GM12878 (cell line): Measurements from ENCODE around the gene METAP1D. TPM values are rescaled to one million over a fixed set of nuclear protein-coding genes. Genes with fewer than 3 reads are reported as not detected.
"Not testable (repeated sequence)": the region's sequence is repeated elsewhere in the genome, so short reads cannot be mapped to it uniquely, and the experiment has no call there.

Experiments used
- ATAC-seq: fragments of 200-7000 bp; cut with Tn5 transposase; 3 replicates; pipeline ENCODE4 v1.9.1; 2020; ENCODE audit warnings: mild to moderate bottlenecking, moderate library complexity
- BruUV-seq: library from RNA; stranded (reverse); fragments of 400-500 nt; replicated peaks from 2 replicates; lab custom pipeline; 2021; lab: Mats Ljungman, UMichigan
- CTCF ChIA-PET: fragments of 300-600 bp; sonication (Branson Sonifier 250); formaldehyde crosslinking; extraction: SDS; loops from one replicate; lab custom pipeline; 2021; ENCODE audit warnings: inconsistent platforms; lab: Yijun Ruan, JAX
- POLR2A ChIA-PET: fragments of 350-600 bp; formaldehyde crosslinking; extraction: SDS; loops from one replicate; lab custom pipeline; 2021; ENCODE audit warnings: inconsistent platforms; lab: Charles Lee
- RAD21 ChIA-PET: fragments of 300-600 bp; sonication (Branson Sonifier 250); formaldehyde crosslinking; loops from one replicate; lab custom pipeline; 2023; ENCODE audit warnings: antibody characterized with exemption; ENCODE audit not compliant: unreplicated experiment; lab: Charles Lee
- SMC1A ChIA-PET: fragments of 300-600 bp; sonication (Branson Sonifier 250); formaldehyde crosslinking; loops from one replicate; lab custom pipeline; 2023; ENCODE audit not compliant: unreplicated experiment, uncharacterized antibody; lab: Charles Lee
- DNase-seq: peaks from one replicate; pipeline ENCODE4 v3.0.0-alpha.2; 2011; ENCODE audit warnings: low read depth, low spot score
- FAIRE-seq: peaks from 3 replicates; lab custom pipeline; 2011; peaks lifted over from hg19 to GRCh38; lab: Jason Lieb, UNC
- H2AFZ ChIP-seq: 2 replicates; pipeline ENCODE4 v1.6.0; 2011; ENCODE audit warnings: low read depth, low read length, control low read depth; ENCODE audit not compliant: control insufficient read depth
- H3K27ac ChIP-seq: 2 replicates; pipeline ENCODE4 v1.5.1; 2011; ENCODE audit warnings: control low read depth; ENCODE audit not compliant: control insufficient read depth, insufficient read depth
- H3K27me3 ChIP-seq, 2 experiments: replicated peaks in 1 of 2; 2 replicates each; pipeline versions ENCODE4 v1.6.0 to v1.6.1; 2011; ENCODE audit warnings: low read length in 1 of 2; ENCODE audit not compliant: control insufficient read depth in 2 of 2, insufficient read depth in 2 of 2
- H3K36me3 ChIP-seq, 2 experiments: 2 replicates each; pipeline ENCODE4 v1.5.1; 2011; ENCODE audit warnings: low read length in 1 of 2; ENCODE audit not compliant: control insufficient read depth in 2 of 2, insufficient read depth in 2 of 2
- H3K4me1 ChIP-seq: 2 replicates; pipeline ENCODE4 v1.6.1; 2011; ENCODE audit warnings: mild to moderate bottlenecking, low read length, moderate library complexity, mixed read lengths; ENCODE audit not compliant: control insufficient read depth, insufficient read depth
- H3K4me2 ChIP-seq: 2 replicates; pipeline ENCODE4 v1.6.0; 2011; ENCODE audit warnings: control low read depth; ENCODE audit not compliant: control insufficient read depth, insufficient read depth
- H3K4me3 ChIP-seq: fragments of 200-600 bp; sonication (generic); 2 replicates; pipeline ENCODE4 v1.5.1; 2016
- H3K79me2 ChIP-seq: 2 replicates; pipeline ENCODE4 v1.6.0; 2011; ENCODE audit warnings: low read length; ENCODE audit not compliant: control insufficient read depth, insufficient read depth
- H3K9ac ChIP-seq: 2 replicates; pipeline ENCODE4 v1.8.0; 2011; ENCODE audit warnings: low read length, control low read depth, mixed read lengths; ENCODE audit not compliant: control insufficient read depth, insufficient read depth
- H3K9me3 ChIP-seq: replicated peaks from 3 replicates; pipeline ENCODE4 v1.5.1; 2011; ENCODE audit warnings: mild to moderate bottlenecking, low read length; ENCODE audit not compliant: control insufficient read depth, insufficient read depth
- H4K20me1 ChIP-seq: 2 replicates; pipeline ENCODE4 v1.6.0; 2011; ENCODE audit not compliant: control insufficient read depth, insufficient read depth
- CTCF ChIP-seq, 3 experiments: IDR thresholded peaks in 2 of 3; conservative IDR thresholded peaks in 1 of 3; 2 replicates each; pipeline ENCODE4 v1.5.1; 2011; ENCODE audit warnings: low read depth in 3 of 3, low read length in 3 of 3, mild to moderate bottlenecking in 3 of 3, control low read depth in 2 of 3, moderate library complexity in 2 of 3, inconsistent platforms in 1 of 3, mixed read lengths in 1 of 3; ENCODE audit not compliant: control insufficient read depth in 2 of 3, insufficient read depth in 1 of 3; ENCODE audit errors: extremely low read depth in 1 of 3
- E2F4 ChIP-seq: IDR thresholded peaks from 2 replicates; pipeline ENCODE4 v1.6.1; 2012; ENCODE audit warnings: low read depth, low read length, improper control_type of control experiment
- IRF4 ChIP-seq: IDR thresholded peaks from 2 replicates; pipeline ENCODE4 v1.6.1; 2011; ENCODE audit warnings: low read depth, low read length
- POU2F2 ChIP-seq: IDR thresholded peaks from 3 replicates; pipeline ENCODE4 v1.6.1; 2011; ENCODE audit warnings: low read depth, mild to moderate bottlenecking, low read length, borderline replicate concordance
- RAD21 ChIP-seq: IDR thresholded peaks from 2 replicates; pipeline ENCODE4 v1.6.1; 2011; ENCODE audit warnings: mild to moderate bottlenecking, low read depth, low read length, moderate library complexity; ENCODE audit not compliant: insufficient read depth
- SMC3 ChIP-seq: IDR thresholded peaks from 2 replicates; pipeline ENCODE4 v1.6.1; 2011; ENCODE audit warnings: low read length, improper control_type of control experiment, borderline replicate concordance
- SREBF1 ChIP-seq: IDR thresholded peaks from 2 replicates; pipeline ENCODE4 v1.6.1; 2012; ENCODE audit warnings: mild to moderate bottlenecking, low read length
- WGBS: methylation state at CpG from one replicate; pipeline ENCODE4 v1.1.6; 2016; ENCODE audit warnings: low lambda C conversion rate; ENCODE audit not compliant: insufficient replicate concordance, insufficient coverage; ENCODE audit errors: missing lambda C conversion rate; 5-methylcytosine and 5-hydroxymethylcytosine counted together
- in situ Hi-C: fragments of 300-500 bp; cut with MboI; formaldehyde crosslinking; loops from 9 replicates; pipeline ENCODE4 v1.14.3; 2018; ENCODE audit warnings: mixed read lengths
- intact Hi-C: fragments of 100-400 bp; cut with micrococcal nuclease; formaldehyde crosslinking; loops from one replicate; pipeline ENCODE4 v1.14.2; 2022; ENCODE audit not compliant: unreplicated experiment
- polyA plus RNA-seq, 11 experiments: library from polyadenylated mRNA; depleted of rRNA in 4 of 11; unstranded in 6 of 11; stranded (reverse) in 5 of 11; fragments of >200 nt; fragmentation: Nextera tagmentation in 4 of 11; fragmentation: Illumina TruSeq in 1 of 11; extraction: Ambion mirVana in 4 of 11; extraction: Trizol in 1 of 11; gene quantifications; 1 replicate in 1 of 11; 2 replicates in 10 of 11; pipeline versions ENCODE4 v1.2.1 to v1.2.3, GENCODE V29; 2011 to 2016; ENCODE audit warnings: inconsistent platforms in 2 of 11, missing spikeins in 2 of 11, low read depth in 1 of 11
- total RNA-seq, 4 experiments: library from RNA; depleted of rRNA in 3 of 4; stranded (reverse); fragments of >200 nt in 3 of 4; fragmentation: Illumina TruSeq in 1 of 4; extraction: Trizol in 1 of 4; gene quantifications; 2 replicates each; pipeline versions ENCODE4 v1.2.1 to v1.2.3, GENCODE V29; 2013 to 2021

The METAP1D gene
- total and polyA plus RNA-seq, 10 of the 15 experiments (the other 5 are each of a cell fraction or from before 2014, with no cell fraction given): 4.5 to 12.1 (median 7.8) TPM

DNA sequence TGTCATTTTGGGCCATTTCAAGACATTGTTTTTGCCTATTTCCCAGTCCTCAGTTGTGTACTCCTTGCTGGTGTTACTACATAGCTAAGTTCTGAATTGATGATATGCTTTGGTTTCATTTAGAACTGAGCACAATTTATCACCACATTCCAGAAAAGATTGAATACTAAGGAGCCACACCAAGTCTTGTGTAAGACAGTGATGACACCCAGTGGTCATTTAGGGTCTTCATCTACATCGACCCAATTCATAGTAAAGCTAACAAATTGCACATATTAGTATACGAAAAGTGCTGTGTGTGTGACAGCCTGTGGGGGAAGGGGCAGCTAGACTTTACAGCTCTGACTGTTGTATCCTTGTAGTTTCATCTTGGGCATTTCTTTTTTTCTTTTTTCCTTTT lies 113.9 kb downstream of the METAP1D start:
- in situ Hi-C loops (loop anchor here (25.0 kb wide), 1 partner anchor 301 kb away; no protein-coding TSS in a partner anchor), intact Hi-C loops (no loop called here)
- Histone ChIP-seq H3K36me3 (no peaks in the 10 kb centered on the region), H2AFZ (no peak overlapping the region), H3K4me1 (no peaks in the 10 kb centered on the region), H4K20me1 (no peaks in the 10 kb centered on the region), H3K79me2 (no peaks in the 10 kb centered on the region), H3K27me3 (0 out of 4 replicates have a peak, but pooled peaks cover 0 to 1% of the 10 kb centered on the region in 2 experiments), H3K27ac (no peak overlapping the region), H3K4me2 (no peak overlapping the region), H3K9me3 (no peaks in the 10 kb centered on the region), H3K9ac (no peak overlapping the region), H3K4me3 (no peak overlapping the region)
- no peak for FAIRE-seq
- no peak for DNase-seq
- CTCF ChIA-PET: interaction anchor here (0.7 to 4.5 kb wide), 14 partner anchors 10 to 1186 kb away, joined by 3 to 23 read pairs (median 4); partner anchors contain the start of gene DLX2
- SMC1A ChIA-PET: interaction anchor here (1.1 to 2.3 kb wide), 5 partner anchors 9 to 541 kb away, joined by 3 to 8 read pairs (median 6); partner anchors contain the start of gene DLX2
- RAD21 ChIA-PET: interaction anchor here (0.6 to 1.8 kb wide), 4 partner anchors 23 to 458 kb away, joined by 3 to 12 read pairs (median 4); no protein-coding TSS in a partner anchor
- 26% methylated on average over 2 of the region's 2 CpGs for WGBS
- TF ChIP-seq CTCF (IDR thresholded peaks at IDR 0.05 in 2 of 3, conservative IDR thresholded peaks at IDR 0.05 in 1 of 3; ENCODE audit: control insufficient read depth in 2 of 3, extremely low read depth in 1 of 3, insufficient read depth in 1 of 3, low read depth in 3 of 3, low read length in 3 of 3) (peak in 2 of 3 experiments; percentile 33 to 55; a peak in 4 of 6 replicates), RAD21 (peak; percentile 59), IRF4 (no peak), E2F4 (no peak), SMC3 (peak; percentile 45; the same call in 1 of the 2 replicates), POU2F2 (no peak), SREBF1 (no peak)
- no TSS peak for BruUV-seq
- ATAC-seq: peak; percentile 68
- POLR2A ChIA-PET: no interaction called here

GRCh38 chr2:172114176-172114575 lies 114.4 kb downstream of the METAP1D start:
- POLR2A ChIA-PET, DNase-seq, H3K9me3 ChIP-seq, H3K36me3 ChIP-seq, H3K79me2 ChIP-seq, H2AFZ ChIP-seq, H3K4me1 ChIP-seq, FAIRE-seq, H3K27ac ChIP-seq, BruUV-seq, H3K4me3 ChIP-seq, H3K4me2 ChIP-seq, ATAC-seq, H4K20me1 ChIP-seq, H3K9ac ChIP-seq, intact Hi-C loops, H3K27me3 ChIP-seq: not testable (repeated sequence)
- CTCF ChIA-PET: interaction anchor here (0.7 to 4.5 kb wide), 16 partner anchors 10 to 1187 kb away, joined by 3 to 23 read pairs (median 4); partner anchors contain the start of gene DLX2
- SMC1A ChIA-PET: interaction anchor here (1.1 to 2.3 kb wide), 5 partner anchors 10 to 541 kb away, joined by 3 to 8 read pairs (median 6); partner anchors contain the start of gene DLX2
- in situ Hi-C loops: loop anchor here (25.0 kb wide), 1 partner anchor 302 kb away; no protein-coding TSS in a partner anchor
- RAD21 ChIA-PET: interaction anchor here (0.6 to 1.8 kb wide), 2 partner anchors 24 to 410 kb away, joined by 3 to 12 read pairs; no protein-coding TSS in a partner anchor
- WGBS: 71% methylated on average over 6 of the region's 6 CpGs
